ENCODE data around the gene MLYCD.

The MLYCD gene

GRCh38 chr16:83970430-83970815 is 71.5 kb downstream of the MLYCD start:
- no peak for DNase-seq (ENCODE audit: low read depth)

GRCh38 chr16:83971165-83972130 is 72.5 kb downstream of the MLYCD start:
- no peak for DNase-seq (ENCODE audit: low read depth)

GRCh38 chr16:83972256-83973008 is 73.5 kb downstream of the MLYCD start:
- DNase-seq (ENCODE audit: low read depth), result no peak

GRCh38 chr16:83973077-83973476 is 74.2 kb downstream of the MLYCD start:
- no peak for DNase-seq (ENCODE audit: low read depth)

- no peak for DNase-seq (ENCODE audit: low read depth)
These were observed 74.9 kb downstream of the MLYCD start for GRCh38 chr16:83973581-83974385.

- DNase-seq (ENCODE audit: low read depth), result no peak
These were observed 75.6 kb downstream of the MLYCD start for GRCh38 chr16:83974475-83974874.

GRCh38 chr16:83975590-83976260 is 76.8 kb downstream of the MLYCD start:
- DNase-seq (ENCODE audit: low read depth), result no peak

All from activated T-cell treated with anti-CD3 and anti-CD28 coated beads for 1 hour (primary cell).